ENCODE results near the gene MDH2. TPM values are rescaled to one million over a fixed set of nuclear protein-coding genes. Genes with fewer than 3 reads are reported as not detected.

The MDH2 gene
- total RNA-seq, 4 donors from 2014 or later: 70.8 to 119 (median 95.2) TPM

DNA sequence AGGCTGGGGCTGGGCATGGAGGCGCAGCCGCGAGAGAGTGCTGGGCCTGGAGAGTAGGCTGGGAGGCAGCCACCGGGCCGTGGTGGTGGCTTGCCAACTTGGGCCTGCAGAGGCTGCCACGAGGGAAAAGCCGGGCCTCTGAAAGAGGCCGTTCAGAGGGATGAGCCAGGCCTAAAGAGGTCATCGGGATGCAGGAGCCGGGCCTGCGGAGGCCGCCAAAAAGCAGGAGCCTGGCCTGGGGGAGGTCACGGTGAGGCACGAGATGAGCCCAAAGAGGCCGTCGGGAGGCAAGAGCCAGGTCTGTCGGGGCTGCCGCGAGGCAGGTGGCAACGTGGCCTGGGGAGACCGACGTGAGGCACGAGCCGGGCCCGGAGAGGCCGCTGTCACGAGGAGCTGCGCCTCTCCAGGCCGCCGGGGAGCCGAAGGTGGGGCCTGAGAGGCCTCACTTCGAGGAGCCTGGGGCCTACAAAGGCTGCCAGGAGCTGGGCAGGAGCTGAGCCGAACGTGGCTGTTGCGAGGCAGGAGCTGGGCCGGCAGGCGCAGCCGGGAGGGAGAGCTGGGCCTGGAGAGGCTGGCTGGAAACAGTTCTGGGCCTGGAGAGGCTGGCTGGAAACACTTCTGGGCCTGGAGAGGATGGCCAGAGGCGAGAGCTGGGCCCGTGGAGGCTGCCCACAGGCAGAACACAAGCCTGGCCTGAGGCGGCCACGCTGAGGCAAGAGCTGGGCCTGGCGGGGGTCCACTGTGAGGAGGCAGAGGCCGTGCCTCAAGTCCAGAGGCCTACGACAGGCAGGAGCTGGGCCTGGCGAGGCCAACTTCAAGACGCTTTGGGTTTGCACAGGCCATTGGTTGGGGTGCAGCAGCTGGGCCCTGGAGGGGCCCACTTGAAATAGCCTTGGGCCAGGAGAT is 24.6 kb downstream of the MDH2 start:
- WGBS, 2 donors: 89 to 94% methylated on average over 33 to 38 of the region's 47 CpGs
- Histone ChIP-seq H3K9me3 (no peaks in the 10 kb centered on the region), H3K4me3 (replicated peaks in 1 of 3) (no peak overlapping the region), H3K27me3 (no peaks in the 10 kb centered on the region), H3K36me3 (peaks cover 0 to under 1% of the 10 kb centered on the region in 2 donors), H3K4me1 (peaks cover 5 to 13% of the 10 kb centered on the region in 2 donors), H3K27ac (no peak overlapping the region)
- intact Hi-C loops (cut with DNase I): no loop called here
- no peak for DNase-seq
- TF ChIP-seq, protein P1, sequence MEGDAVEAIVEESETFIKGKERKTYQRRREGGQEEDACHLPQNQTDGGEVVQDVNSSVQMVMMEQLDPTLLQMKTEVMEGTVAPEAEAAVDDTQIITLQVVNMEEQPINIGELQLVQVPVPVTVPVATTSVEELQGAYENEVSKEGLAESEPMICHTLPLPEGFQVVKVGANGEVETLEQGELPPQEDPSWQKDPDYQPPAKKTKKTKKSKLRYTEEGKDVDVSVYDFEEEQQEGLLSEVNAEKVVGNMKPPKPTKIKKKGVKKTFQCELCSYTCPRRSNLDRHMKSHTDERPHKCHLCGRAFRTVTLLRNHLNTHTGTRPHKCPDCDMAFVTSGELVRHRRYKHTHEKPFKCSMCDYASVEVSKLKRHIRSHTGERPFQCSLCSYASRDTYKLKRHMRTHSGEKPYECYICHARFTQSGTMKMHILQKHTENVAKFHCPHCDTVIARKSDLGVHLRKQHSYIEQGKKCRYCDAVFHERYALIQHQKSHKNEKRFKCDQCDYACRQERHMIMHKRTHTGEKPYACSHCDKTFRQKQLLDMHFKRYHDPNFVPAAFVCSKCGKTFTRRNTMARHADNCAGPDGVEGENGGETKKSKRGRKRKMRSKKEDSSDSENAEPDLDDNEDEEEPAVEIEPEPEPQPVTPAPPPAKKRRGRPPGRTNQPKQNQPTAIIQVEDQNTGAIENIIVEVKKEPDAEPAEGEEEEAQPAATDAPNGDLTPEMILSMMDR (IDR thresholded peaks at IDR 0.05): no peak
- TF ChIP-seq POLR2A (IDR thresholded peaks at IDR 0.05): no peak

DNA sequence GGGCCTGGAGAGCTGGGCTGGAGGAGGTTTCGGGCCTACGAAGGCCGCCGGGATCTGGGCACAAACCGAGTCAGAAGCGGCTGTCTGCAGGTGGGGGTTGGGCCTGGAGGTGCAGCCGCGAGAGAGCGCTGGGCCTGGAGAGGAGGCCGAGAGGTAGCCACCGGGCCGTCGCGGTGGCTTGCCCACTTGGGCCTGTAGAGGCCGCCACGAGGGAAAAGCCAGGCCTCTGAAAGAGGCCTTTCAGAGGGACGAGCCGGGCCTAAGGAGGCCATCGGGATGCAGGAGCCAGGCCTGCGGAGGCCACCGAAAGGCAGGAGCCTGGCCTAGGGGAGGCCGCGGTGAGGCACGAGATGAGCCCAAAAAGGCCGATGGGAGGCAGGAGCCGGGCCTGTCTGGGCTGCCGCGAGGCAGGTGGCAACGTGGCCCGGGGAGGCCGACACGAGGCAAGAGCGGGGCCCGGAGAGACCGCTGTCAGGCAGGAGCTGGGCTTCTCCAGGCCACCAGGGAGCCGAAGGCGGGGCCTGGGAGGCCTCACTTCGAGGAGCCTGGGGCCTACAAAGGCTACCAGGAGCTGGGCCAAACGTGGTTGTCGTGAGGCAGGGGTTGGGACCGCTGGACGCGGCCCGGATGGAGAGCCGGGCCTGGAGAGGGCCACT is 25.6 kb downstream of the MDH2 start:
- Histone ChIP-seq H3K4me1 (peaks cover 5 to 13% of the 10 kb centered on the region in 2 donors), H3K4me3 (replicated peaks in 1 of 3) (no peak overlapping the region), H3K27ac (no peak overlapping the region), H3K27me3 (no peaks in the 10 kb centered on the region), H3K9me3 (no peaks in the 10 kb centered on the region), H3K36me3 (no peaks in the 10 kb centered on the region)
- WGBS, 2 donors: 92 to 95% methylated on average over 41 to 42 of the region's 45 CpGs
- TF ChIP-seq POLR2A (IDR thresholded peaks at IDR 0.05): no peak
- TF ChIP-seq, protein P1 (IDR thresholded peaks at IDR 0.05): no peak
- intact Hi-C loops (cut with DNase I): no loop called here
- DNase-seq: no peak

DNA sequence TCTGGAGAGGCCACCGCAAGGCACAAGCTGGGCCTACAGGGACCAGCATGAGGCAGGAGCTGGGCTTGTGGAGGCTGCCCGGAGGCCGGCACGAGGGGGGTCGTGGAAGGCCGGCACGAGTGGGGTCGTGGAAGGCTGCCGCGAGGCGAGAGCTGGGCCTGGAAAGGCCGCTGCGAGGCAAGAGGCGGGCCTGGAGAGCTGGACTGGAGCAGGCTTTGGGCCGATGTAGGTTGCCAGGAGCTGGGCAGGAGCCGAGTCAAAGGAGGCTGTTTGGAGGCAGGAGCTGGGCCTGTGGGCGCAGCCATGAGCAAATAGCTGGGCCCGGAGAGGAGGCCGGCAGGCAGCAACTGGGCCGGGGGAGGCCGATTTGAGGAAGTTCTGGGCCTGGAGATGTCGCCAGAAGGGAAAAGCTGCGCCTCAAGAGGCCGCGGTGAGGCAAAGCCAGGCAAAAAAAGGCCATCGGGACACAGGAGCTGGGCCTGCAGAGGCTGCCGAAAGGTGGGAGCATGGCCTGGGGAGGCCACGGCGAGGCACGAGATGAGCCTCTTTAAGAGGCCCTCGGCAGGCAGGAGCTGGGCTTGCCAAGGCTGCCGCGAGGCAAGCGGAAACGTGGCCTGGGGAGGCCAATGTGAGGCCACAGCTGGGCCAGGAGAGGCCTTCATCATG is 26.5 kb downstream of the MDH2 start:
- H3K27me3 ChIP-seq: no peaks in the 10 kb centered on the region

DNA sequence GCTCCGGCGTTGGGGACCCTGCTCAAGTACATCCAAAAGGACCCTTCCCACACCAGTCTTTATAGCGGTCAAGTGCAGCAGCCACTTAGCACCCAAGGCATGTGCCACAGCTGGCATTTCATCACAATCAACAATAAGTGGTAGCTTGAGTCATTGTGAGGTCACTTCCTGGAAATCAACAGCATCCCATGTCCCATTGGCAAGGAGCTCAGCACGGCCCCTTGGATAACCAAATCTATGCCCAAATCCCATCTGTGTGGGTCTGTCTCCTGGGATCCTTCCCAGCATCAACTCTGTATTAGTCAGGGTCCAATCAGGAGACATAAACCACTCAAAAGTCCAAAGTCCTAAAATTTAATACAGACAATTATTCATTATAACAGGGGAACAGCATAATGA is 27.1 kb downstream of the MDH2 start:
- WGBS, 2 donors: 90 to 95% methylated on average over 3 to 4 of the region's 4 CpGs

More for the DNA sequence above, 26.5 kb downstream of the MDH2 start:
- intact Hi-C loops (cut with DNase I): no loop called here
- 95 to 97% methylated on average over 35 of the region's 35 CpGs for WGBS, 2 donors
- no peak overlapping the region for H3K27ac ChIP-seq
- H3K4me1 ChIP-seq: peaks cover 4% of the 10 kb centered on the region in 2 donors
- no peak overlapping the region for H3K4me3 ChIP-seq (replicated peaks in 1 of 3)
- TF ChIP-seq, protein P1 (IDR thresholded peaks at IDR 0.05): no peak
- H3K9me3 ChIP-seq: no peaks in the 10 kb centered on the region
- H3K36me3 ChIP-seq: no peaks in the 10 kb centered on the region
- DNase-seq: no peak

More for the DNA sequence above, 27.1 kb downstream of the MDH2 start:
- no peak overlapping the region for H3K27ac ChIP-seq
- no peak overlapping the region for H3K4me3 ChIP-seq (replicated peaks in 1 of 3)
- DNase-seq: no peak
- no peaks in the 10 kb centered on the region for H3K27me3 ChIP-seq
- no peaks in the 10 kb centered on the region for H3K9me3 ChIP-seq
- H3K36me3 ChIP-seq: no peaks in the 10 kb centered on the region
- no peaks in the 10 kb centered on the region for H3K4me1 ChIP-seq
- intact Hi-C loops (cut with DNase I): no loop called here
- TF ChIP-seq, protein P1 (IDR thresholded peaks at IDR 0.05): no peak
- TF ChIP-seq POLR2A (IDR thresholded peaks at IDR 0.05): no peak
